IMR-90 (cell line): ENCODE results near the gene DCC.

Source experiments
- CTCF ChIP-seq: conservative IDR thresholded peaks from 2 replicates; pipeline ENCODE4 v1.5.1; 2012; ENCODE audit warnings: mild to moderate bottlenecking, low read depth, low read length, improper control_type of control experiment
- POLR2A ChIP-seq: IDR thresholded peaks from 2 replicates; pipeline ENCODE4 v1.6.1; 2012; ENCODE audit warnings: mild to moderate bottlenecking, low read depth, low read length

GRCh38 chr18:53322163-53322562, 982.2 kb downstream of the DCC start:
- TF ChIP-seq CTCF (no peak), POLR2A (no peak)
